ENCODE data around the gene CDKAL1.

GRCh38 chr6:21091411-21091810 is 557.2 kb downstream of the CDKAL1 start:
- no peak for TF ChIP-seq POLR2A (IDR thresholded peaks at IDR 0.05; ENCODE audit: low read length)
- TF ChIP-seq MAX (IDR thresholded peaks at IDR 0.05): no peak
- no peak for TF ChIP-seq REST (IDR thresholded peaks at IDR 0.05)
- TF ChIP-seq PBX3 (IDR thresholded peaks at IDR 0.05): no peak
- no peak for TF ChIP-seq RFX5 (IDR thresholded peaks at IDR 0.05)
- no peak for TF ChIP-seq CTCF (IDR thresholded peaks at IDR 0.05)
